GM18909 (cell line): ENCODE results near the gene SMDT1.
"Not testable (repeated sequence)": the region's sequence is repeated elsewhere in the genome, so short reads cannot be mapped to it uniquely, and the experiment has no call there.

Experiments
- ATAC-seq: cut with Tn5 transposase; IDR thresholded peaks from one replicate; pipeline ENCODE4 v1.9.1; 2021; ENCODE audit warnings: mild to moderate bottlenecking; ENCODE audit not compliant: unreplicated experiment, poor library complexity

The SMDT1 gene

GRCh38 chr22:42101199-42101598 lies 21.7 kb downstream of the SMDT1 start:
- ATAC-seq, result no peak

GRCh38 chr22:42104332-42104860 lies 24.9 kb downstream of the SMDT1 start:
- ATAC-seq, result not testable (repeated sequence)

GRCh38 chr22:42108848-42109247 lies 29.3 kb downstream of the SMDT1 start:
- no peak for ATAC-seq

- ATAC-seq, result no peak
Measured at GRCh38 chr22:42111798-42112197, 32.3 kb downstream of the SMDT1 start.

- not testable (repeated sequence) for ATAC-seq
Measured at GRCh38 chr22:42112793-42113192, 33.3 kb downstream of the SMDT1 start.

GRCh38 chr22:42114721-42115120 lies 35.2 kb downstream of the SMDT1 start:
- no peak for ATAC-seq

- ATAC-seq, result not testable (repeated sequence)
Measured at GRCh38 chr22:42115420-42115830, 35.9 kb downstream of the SMDT1 start.

- ATAC-seq, result no peak
Measured at GRCh38 chr22:42116848-42117424, 37.4 kb downstream of the SMDT1 start.

- not testable (repeated sequence) for ATAC-seq
Measured at GRCh38 chr22:42120231-42121021, 40.9 kb downstream of the SMDT1 start.

GRCh38 chr22:42123529-42123928 lies 44.0 kb downstream of the SMDT1 start:
- not testable (repeated sequence) for ATAC-seq

- no peak for ATAC-seq
Measured at GRCh38 chr22:42127606-42128005, 48.1 kb downstream of the SMDT1 start.

- not testable (repeated sequence) for ATAC-seq
Measured at GRCh38 chr22:42128007-42128406, 48.5 kb downstream of the SMDT1 start.

GRCh38 chr22:42128776-42129694 lies 49.5 kb downstream of the SMDT1 start:
- ATAC-seq, result not testable (repeated sequence)

GRCh38 chr22:42130182-42130581 lies 50.7 kb downstream of the SMDT1 start:
- not testable (repeated sequence) for ATAC-seq

GRCh38 chr22:42130639-42131431 lies 51.3 kb downstream of the SMDT1 start, which contains the start of gene CYP2D6:
Gene CYP2D6, minus strand, starts transcription at chr22:42130810. Its CDS starts 19 bp downstream, at chr22:42130791.
- ATAC-seq, result not testable (repeated sequence)

- no peak for ATAC-seq
Measured at GRCh38 chr22:42131562-42131961, 52.1 kb downstream of the SMDT1 start.

- no peak for ATAC-seq
Measured at GRCh38 chr22:42132457-42132856, 53.0 kb downstream of the SMDT1 start.
